GM23338 (cell line): Measurements from ENCODE around the gene DPM1. TPM values are rescaled to one million over a fixed set of nuclear protein-coding genes. Genes with fewer than 3 reads are reported as not detected.

Experiments
- ATAC-seq: fragments of 200-7000 bp; cut with Tn5 transposase; 3 replicates; pipeline ENCODE4 v1.9.1; 2020
- DNase-seq: peaks from one replicate; pipeline ENCODE4 v3.0.0-alpha.2; 2015; ENCODE audit warnings: low spot score
- H2AFZ ChIP-seq: fragments of 200-600 bp; sonication (generic); 2 replicates; pipeline ENCODE4 v1.8.0; 2016; ENCODE audit warnings: antibody characterized with exemption, mild to moderate bottlenecking, moderate library complexity
- H3F3A ChIP-seq: fragments of 200-600 bp; sonication (generic); replicated peaks from 2 replicates; pipeline ENCODE4 v1.8.0; 2017; ENCODE audit warnings: antibody characterized with exemption, mixed run types, low read depth
- H3K27ac ChIP-seq: fragments of 200-600 bp; sonication (generic); 2 replicates; pipeline ENCODE4 v1.6.1; 2016; ENCODE audit warnings: low read depth
- H3K27me3 ChIP-seq: fragments of 200-600 bp; sonication (generic); 2 replicates; pipeline ENCODE4 v1.8.0; 2016; ENCODE audit warnings: mild to moderate bottlenecking, mixed run types, moderate library complexity; ENCODE audit not compliant: insufficient read depth
- H3K36me3 ChIP-seq: fragments of 200-600 bp; sonication (generic); 2 replicates; pipeline ENCODE4 v1.8.0; 2016; ENCODE audit warnings: mild to moderate bottlenecking; ENCODE audit not compliant: insufficient read depth
- H3K4me1 ChIP-seq: fragments of 200-600 bp; sonication (generic); 2 replicates; pipeline ENCODE4 v1.8.0; 2016; ENCODE audit warnings: mild to moderate bottlenecking, moderate library complexity; ENCODE audit not compliant: insufficient read depth
- H3K4me2 ChIP-seq: fragments of 200-600 bp; sonication (generic); 2 replicates; pipeline ENCODE4 v1.7.1; 2017; ENCODE audit warnings: mixed run types
- H3K4me3 ChIP-seq: fragments of 200-600 bp; sonication (generic); 2 replicates; pipeline ENCODE4 v1.6.1; 2016; ENCODE audit warnings: mixed run types
- H3K79me2 ChIP-seq: fragments of 200-600 bp; sonication (generic); replicated peaks from 2 replicates; pipeline ENCODE4 v1.8.0; 2017; ENCODE audit warnings: mild to moderate bottlenecking; ENCODE audit not compliant: insufficient read depth
- H3K9me2 ChIP-seq: fragments of 200-600 bp; sonication (generic); 2 replicates; pipeline ENCODE4 v1.8.0; 2017; ENCODE audit not compliant: insufficient read depth
- H4K20me1 ChIP-seq: fragments of 200-600 bp; sonication (generic); replicated peaks from 2 replicates; pipeline ENCODE4 v1.8.0; 2017; ENCODE audit warnings: mild to moderate bottlenecking; ENCODE audit not compliant: insufficient read depth
- H3K27ac Mint-ChIP-seq: 2 replicates; pipeline ENCODE4 v1.8.0; 2020; ENCODE audit warnings: inconsistent platforms, mild to moderate bottlenecking, moderate library complexity, mixed read lengths
- H3K27me3 Mint-ChIP-seq: 3 replicates; pipeline ENCODE4 v1.8.0; 2022; ENCODE audit warnings: low read depth, mild to moderate bottlenecking, moderate library complexity, mixed read lengths, inconsistent platforms; ENCODE audit not compliant: insufficient read depth, poor library complexity
- H3K36me3 Mint-ChIP-seq: 3 replicates; pipeline ENCODE4 v1.8.0; 2021; ENCODE audit warnings: low read depth, mild to moderate bottlenecking, inconsistent platforms, moderate library complexity, mixed read lengths
- H3K4me1 Mint-ChIP-seq: 3 replicates; pipeline ENCODE4 v1.8.0; 2020; ENCODE audit warnings: mild to moderate bottlenecking, inconsistent platforms, mixed read lengths
- H3K4me3 Mint-ChIP-seq: 3 replicates; pipeline ENCODE4 v1.8.0; 2021; ENCODE audit warnings: moderate library complexity, mild to moderate bottlenecking, inconsistent platforms, mixed read lengths
- H3K9me3 Mint-ChIP-seq: 3 replicates; pipeline ENCODE4 v1.8.0; 2020; ENCODE audit warnings: moderate library complexity, mild to moderate bottlenecking, inconsistent platforms, mixed read lengths
- CREB1 ChIP-seq: fragments of 250-450 bp; sonication (Bioruptor Pico); IDR thresholded peaks from 2 replicates; pipeline ENCODE4 v1.5.0; 2020; ENCODE audit warnings: low read depth, mild to moderate bottlenecking, moderate library complexity
- EZH2phosphoT487 ChIP-seq: fragments of 200-600 bp; sonication (generic); IDR thresholded peaks from one replicate; pipeline ENCODE4 v1.8.1; 2018; ENCODE audit warnings: antibody characterized with exemption; ENCODE audit not compliant: unreplicated experiment
- JUNB ChIP-seq: IDR thresholded peaks from one replicate; pipeline ENCODE4 v1.6.1; 2016; ENCODE audit warnings: antibody characterized with exemption; ENCODE audit not compliant: unreplicated experiment
- NANOG ChIP-seq: IDR thresholded peaks from 2 replicates; pipeline ENCODE4 v1.6.1; 2016; ENCODE audit warnings: antibody characterized with exemption, borderline replicate concordance
- POLR2AphosphoS5 ChIP-seq: IDR thresholded peaks from 2 replicates; pipeline ENCODE4 v1.6.1; 2016; ENCODE audit warnings: antibody characterized with exemption, low read depth
- ZNF331 ChIP-seq: fragments of 250-450 bp; sonication (Bioruptor Pico); IDR thresholded peaks from 2 replicates; pipeline ENCODE4 v1.5.0; 2020; ENCODE audit warnings: low read depth, mild to moderate bottlenecking, moderate library complexity
- polyA plus RNA-seq: library from polyadenylated mRNA; unstranded; fragments of >200 nt; fragmentation: Nextera tagmentation; extraction: Ambion mirVana; gene quantifications from 2 replicates; pipeline ENCODE4 v1.2.1, GENCODE V29; 2016
- total RNA-seq: library from RNA; depleted of rRNA; stranded (reverse); fragments of >200 nt; shearing (Covaris generic); gene quantifications from 2 replicates; pipeline ENCODE4 v1.2.3, GENCODE V29; 2014
- TF ChIP-seq, protein P1 (sequence below): IDR thresholded peaks from one replicate; pipeline ENCODE4 v1.6.1; 2018; ENCODE audit warnings: antibody characterized with exemption; ENCODE audit not compliant: unreplicated experiment

DPM1 gene
- total and polyA plus RNA-seq, 2 experiments from 2014 or later, result 71.7 to 130 TPM

DNA sequence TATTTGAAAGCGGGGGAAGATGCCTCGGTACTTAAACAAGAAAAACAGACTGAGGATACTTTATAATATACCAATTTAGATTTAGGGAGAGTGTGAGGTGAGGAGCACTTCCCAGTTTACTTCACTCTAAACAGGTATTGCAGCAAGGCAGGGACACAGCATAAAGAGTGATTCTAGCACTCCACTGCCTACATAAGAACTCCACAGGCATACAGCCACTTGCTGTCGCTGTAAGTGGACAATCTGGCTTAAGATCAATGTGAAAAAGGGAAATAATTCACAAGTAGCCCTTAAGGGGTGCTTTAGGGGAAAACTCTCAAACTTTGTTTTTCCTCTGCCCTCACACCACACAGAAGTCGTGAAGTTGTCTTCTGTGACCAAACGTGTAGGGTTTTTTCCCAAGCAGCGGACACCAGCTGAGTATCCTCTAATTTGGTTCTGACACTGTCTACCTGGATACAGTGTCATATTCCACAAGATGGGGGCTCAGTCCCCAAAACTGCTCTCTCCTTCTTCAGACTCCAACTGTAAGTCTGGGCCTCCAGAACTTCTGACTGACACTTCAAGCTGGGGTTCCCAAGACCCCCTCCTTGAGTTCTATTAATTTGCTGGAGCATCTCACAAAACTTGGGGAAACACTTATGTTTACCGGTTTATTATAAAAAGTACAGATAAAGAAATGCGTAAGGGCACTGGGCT lies 36.4 kb downstream of the DPM1 start:
- H3K4me3 ChIP-seq, result no peak overlapping the region
- Mint-ChIP-seq H3K9me3 (no peaks in the 10 kb centered on the region), H3K4me1 (peaks cover 65% of the 10 kb centered on the region), H3K27ac (peak overlapping the region; percentile 37), H3K4me3 (no peak overlapping the region; the same call in 2 of the 3 replicates), H3K36me3 (peaks cover 60% of the 10 kb centered on the region; the same call in 2 of the 3 replicates), H3K27me3 (peaks cover 2% of the 10 kb centered on the region)
- peaks cover 48% of the 10 kb centered on the region for H3K4me1 ChIP-seq
- H3F3A ChIP-seq, result 0 out of 2 replicates have a peak, but pooled peaks cover 4% of the 10 kb centered on the region
- H3K9me2 ChIP-seq, result no peaks in the 10 kb centered on the region
- H3K4me2 ChIP-seq, result no peak overlapping the region
- peaks cover 100% of the 10 kb centered on the region for H3K79me2 ChIP-seq
- no peak overlapping the region for H2AFZ ChIP-seq
- no peaks in the 10 kb centered on the region for H3K27me3 ChIP-seq
- peaks cover 94% of the 10 kb centered on the region for H4K20me1 ChIP-seq
- H3K36me3 ChIP-seq, result peaks cover 13% of the 10 kb centered on the region; the same call in 1 of the 2 replicates
- no peak for DNase-seq
- TF ChIP-seq POLR2AphosphoS5, result no peak
- no peak for TF ChIP-seq CREB1 (CRISPR knock-in tag)
- peak overlapping the region; percentile 72; the same call in 1 of the 2 replicates for H3K27ac ChIP-seq
- no peak for ATAC-seq

- H3K27ac Mint-ChIP-seq, result no peak overlapping the region
- H3K4me1 ChIP-seq, result peaks cover 50% of the 10 kb centered on the region
- DNase-seq (no peak), ATAC-seq (no peak)
- H3K4me2 ChIP-seq, result no peak overlapping the region
- H2AFZ ChIP-seq, result no peak overlapping the region
- no peaks in the 10 kb centered on the region for H3K9me2 ChIP-seq
- no peak overlapping the region for H3K4me3 Mint-ChIP-seq
- no peaks in the 10 kb centered on the region for H3K27me3 ChIP-seq
- no peak for TF ChIP-seq ZNF331 (CRISPR knock-in tag)
- H3F3A ChIP-seq, result 0 out of 2 replicates have a peak, but pooled peaks cover 4% of the 10 kb centered on the region
- peak overlapping the region; percentile 72; the same call in 1 of the 2 replicates for H3K27ac ChIP-seq
- H3K9me3 Mint-ChIP-seq, result no peaks in the 10 kb centered on the region
- peaks cover 67% of the 10 kb centered on the region for H3K4me1 Mint-ChIP-seq
- peaks cover 100% of the 10 kb centered on the region for H3K79me2 ChIP-seq
- peaks cover 55% of the 10 kb centered on the region; the same call in 2 of the 3 replicates for H3K36me3 Mint-ChIP-seq
- H3K27me3 Mint-ChIP-seq, result peaks cover 2% of the 10 kb centered on the region
- peaks cover 94% of the 10 kb centered on the region for H4K20me1 ChIP-seq
- H3K36me3 ChIP-seq, result peaks cover 13% of the 10 kb centered on the region; the same call in 1 of the 2 replicates
- H3K4me3 ChIP-seq, result no peak overlapping the region
Measured at GRCh38 chr20:50920997-50921396, 37.3 kb downstream of the DPM1 start.

DNA sequence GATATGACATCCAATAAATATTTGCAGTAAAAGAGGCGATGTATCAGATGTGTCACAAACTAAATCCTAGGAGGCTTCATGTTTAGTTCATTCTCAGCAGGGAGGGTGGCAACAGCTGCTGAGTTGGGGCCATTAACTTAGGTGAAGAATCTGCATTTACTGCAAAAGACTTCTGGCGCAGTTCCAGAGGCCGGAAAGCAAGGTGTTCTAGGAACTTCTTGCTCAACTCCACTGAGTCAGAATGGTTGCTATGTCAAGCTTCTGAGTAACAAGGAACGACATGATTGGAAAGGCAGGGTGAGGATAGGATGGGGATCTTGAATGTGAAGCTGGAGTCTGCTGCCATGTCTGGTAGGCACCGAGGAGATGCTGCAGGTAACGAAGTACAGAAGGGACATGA lies 38.8 kb downstream of the DPM1 start:
- Mint-ChIP-seq H3K36me3 (peaks cover 48% of the 10 kb centered on the region; the same call in 2 of the 3 replicates), H3K27ac (no peak overlapping the region; the same call in 1 of the 2 replicates), H3K9me3 (no peaks in the 10 kb centered on the region), H3K4me1 (peaks cover 64% of the 10 kb centered on the region), H3K27me3 (peaks cover 2% of the 10 kb centered on the region), H3K4me3 (no peak overlapping the region)
- H3F3A ChIP-seq, result 0 out of 2 replicates have a peak, but pooled peaks cover 4% of the 10 kb centered on the region
- no peak overlapping the region for H2AFZ ChIP-seq
- H3K9me2 ChIP-seq, result no peaks in the 10 kb centered on the region
- peaks cover 100% of the 10 kb centered on the region for H3K79me2 ChIP-seq
- H3K27me3 ChIP-seq, result no peaks in the 10 kb centered on the region
- DNase-seq (no peak), ATAC-seq (no peak)
- no peak overlapping the region for H3K4me3 ChIP-seq
- H3K4me2 ChIP-seq, result no peak overlapping the region
- peaks cover 11% of the 10 kb centered on the region; the same call in 1 of the 2 replicates for H3K36me3 ChIP-seq
- H3K4me1 ChIP-seq, result peaks cover 56% of the 10 kb centered on the region
- peaks cover 94% of the 10 kb centered on the region for H4K20me1 ChIP-seq
- H3K27ac ChIP-seq, result 0 out of 2 replicates have a peak overlapping the region, but pooled peaks have one; percentile 46
- no peak for TF ChIP-seq EZH2phosphoT487
- no peak for TF ChIP-seq JUNB
- TF ChIP-seq ZNF331 (CRISPR knock-in tag), result no peak
- TF ChIP-seq, protein P1, sequence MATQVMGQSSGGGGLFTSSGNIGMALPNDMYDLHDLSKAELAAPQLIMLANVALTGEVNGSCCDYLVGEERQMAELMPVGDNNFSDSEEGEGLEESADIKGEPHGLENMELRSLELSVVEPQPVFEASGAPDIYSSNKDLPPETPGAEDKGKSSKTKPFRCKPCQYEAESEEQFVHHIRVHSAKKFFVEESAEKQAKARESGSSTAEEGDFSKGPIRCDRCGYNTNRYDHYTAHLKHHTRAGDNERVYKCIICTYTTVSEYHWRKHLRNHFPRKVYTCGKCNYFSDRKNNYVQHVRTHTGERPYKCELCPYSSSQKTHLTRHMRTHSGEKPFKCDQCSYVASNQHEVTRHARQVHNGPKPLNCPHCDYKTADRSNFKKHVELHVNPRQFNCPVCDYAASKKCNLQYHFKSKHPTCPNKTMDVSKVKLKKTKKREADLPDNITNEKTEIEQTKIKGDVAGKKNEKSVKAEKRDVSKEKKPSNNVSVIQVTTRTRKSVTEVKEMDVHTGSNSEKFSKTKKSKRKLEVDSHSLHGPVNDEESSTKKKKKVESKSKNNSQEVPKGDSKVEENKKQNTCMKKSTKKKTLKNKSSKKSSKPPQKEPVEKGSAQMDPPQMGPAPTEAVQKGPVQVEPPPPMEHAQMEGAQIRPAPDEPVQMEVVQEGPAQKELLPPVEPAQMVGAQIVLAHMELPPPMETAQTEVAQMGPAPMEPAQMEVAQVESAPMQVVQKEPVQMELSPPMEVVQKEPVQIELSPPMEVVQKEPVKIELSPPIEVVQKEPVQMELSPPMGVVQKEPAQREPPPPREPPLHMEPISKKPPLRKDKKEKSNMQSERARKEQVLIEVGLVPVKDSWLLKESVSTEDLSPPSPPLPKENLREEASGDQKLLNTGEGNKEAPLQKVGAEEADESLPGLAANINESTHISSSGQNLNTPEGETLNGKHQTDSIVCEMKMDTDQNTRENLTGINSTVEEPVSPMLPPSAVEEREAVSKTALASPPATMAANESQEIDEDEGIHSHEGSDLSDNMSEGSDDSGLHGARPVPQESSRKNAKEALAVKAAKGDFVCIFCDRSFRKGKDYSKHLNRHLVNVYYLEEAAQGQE, result no peak
- no peak for TF ChIP-seq NANOG
